HL-60 (cell line): Measurements from ENCODE around the gene TOPAZ1.

Source experiments
- DNase-seq, 2 experiments: peaks; one replicate each; pipeline ENCODE4 v3.0.0-alpha.2; 2010 to 2020; ENCODE audit warnings: low read depth in 1 of 2, low spot score in 1 of 2
- H3K27ac ChIP-seq: fragments of 250-450 bp; sonication (Bioruptor Pico); replicated peaks from 2 replicates; pipeline ENCODE4 v1.5.1; 2020; ENCODE audit warnings: mild to moderate bottlenecking, moderate library complexity
- H3K27me3 ChIP-seq: fragments of 250-450 bp; sonication (Bioruptor Pico); 2 replicates; pipeline ENCODE4 v1.5.1; 2021; ENCODE audit warnings: mild to moderate bottlenecking, moderate library complexity; ENCODE audit not compliant: insufficient read depth, poor library complexity, severe bottlenecking
- H3K4me3 ChIP-seq: replicated peaks from 2 replicates; pipeline ENCODE4 v1.5.1; 2011; ENCODE audit warnings: mild to moderate bottlenecking, control low read depth, low read length; ENCODE audit not compliant: insufficient read depth
- CTCF ChIP-seq: IDR thresholded peaks from one replicate; pipeline ENCODE4 v1.5.1; 2011; ENCODE audit warnings: low read length, control low read depth, inconsistent platforms; ENCODE audit not compliant: insufficient read depth
- GABPA ChIP-seq: IDR thresholded peaks from 2 replicates; pipeline ENCODE4 v1.6.1; 2012; ENCODE audit warnings: low read depth
- POLR2AphosphoS5 ChIP-seq: IDR thresholded peaks from 2 replicates; pipeline ENCODE4 v1.6.1; 2012; ENCODE audit warnings: low read depth
- REST ChIP-seq: IDR thresholded peaks from 2 replicates; pipeline ENCODE4 v1.6.1; 2012; ENCODE audit warnings: low read depth; ENCODE audit not compliant: insufficient replicate concordance
- SPI1 ChIP-seq: IDR thresholded peaks from 2 replicates; pipeline ENCODE4 v1.6.1; 2012; ENCODE audit warnings: low read depth, mild to moderate bottlenecking, borderline replicate concordance

Gene TOPAZ1

GRCh38 chr3:44375450-44375849 lies 133.8 kb downstream of the TOPAZ1 start:
- Histone ChIP-seq H3K27ac (no peak overlapping the region), H3K4me3 (no peak overlapping the region), H3K27me3 (no peaks in the 10 kb centered on the region)
- TF ChIP-seq POLR2AphosphoS5 (no peak), CTCF (no peak), SPI1 (no peak), REST (no peak), GABPA (no peak)
- DNase-seq, result no peak
